GM12892 (cell line): Measurements from ENCODE around the gene IDH2.

Source experiments
- POLR2A ChIP-seq: IDR thresholded peaks from 2 replicates; pipeline ENCODE4 v1.6.1; 2011; ENCODE audit warnings: low read depth, low read length, control low read depth
- POLR2AphosphoS5 ChIP-seq: IDR thresholded peaks from 2 replicates; pipeline ENCODE4 v1.6.1; 2011; ENCODE audit warnings: low read depth, low read length, control low read depth
- TAF1 ChIP-seq: IDR thresholded peaks from 2 replicates; pipeline ENCODE4 v1.6.1; 2011; ENCODE audit warnings: low read depth, mild to moderate bottlenecking, control low read depth, low read length, borderline replicate concordance

- TF ChIP-seq POLR2AphosphoS5, result no peak
- TF ChIP-seq POLR2A, result no peak
- TF ChIP-seq TAF1, result no peak
These were observed 23.8 kb upstream of the IDH2 start for GRCh38 chr15:90126022-90126421.
